Tibial nerve (tissue), 4 donors: ENCODE measurements around the gene CALHM2. TPM values are rescaled to one million over a fixed set of nuclear protein-coding genes. Genes with fewer than 3 reads are reported as not detected.

Source experiments
- DNase-seq, 2 donors: peaks; one replicate each; pipeline ENCODE4 v3.0.0-alpha.2; 2019; ENCODE audit warnings: low spot score in 2 of 2
- H3K27ac ChIP-seq, 4 donors: fragments of 200-600 bp; sonication (generic) in 3 of 4; one replicate each; pipeline ENCODE4 v1.5.1; 2017 to 2019; ENCODE audit warnings: mild to moderate bottlenecking in 1 of 4
- H3K27me3 ChIP-seq, 2 donors: fragments of 200-600 bp; sonication (generic) in 1 of 2; one replicate each; pipeline versions ENCODE4 v1.5.1 to v1.6.0; 2017 to 2019
- H3K36me3 ChIP-seq, 3 donors: fragments of 200-600 bp; sonication (generic); one replicate each; pipeline ENCODE4 v1.5.1; 2018 to 2019
- H3K4me1 ChIP-seq, 4 donors: fragments of 200-600 bp; sonication (generic) in 3 of 4; one replicate each; pipeline ENCODE4 v1.5.1; 2017 to 2019
- H3K4me3 ChIP-seq, 4 donors: fragments of 200-600 bp; sonication (generic) in 3 of 4; one replicate each; pipeline ENCODE4 v1.5.1; 2017 to 2019; ENCODE audit warnings: mild to moderate bottlenecking in 1 of 4, moderate library complexity in 1 of 4
- H3K9me3 ChIP-seq, 4 donors: fragments of 200-600 bp; sonication (generic) in 3 of 4; one replicate each; pipeline ENCODE4 v1.5.1; 2017 to 2019
- CTCF ChIP-seq, 5 experiments: fragments of 200-600 bp in 3 of 5; fragments of 450-650 bp in 2 of 5; sonication (generic) in 3 of 5; IDR thresholded peaks; one replicate each; pipeline ENCODE4 v1.5.1; 2016 to 2019; ENCODE audit warnings: antibody characterized with exemption in 5 of 5, mild to moderate bottlenecking in 3 of 5, moderate library complexity in 2 of 5
- EP300 ChIP-seq, 2 donors: sonication (generic); formaldehyde crosslinking; IDR thresholded peaks; one replicate each; pipeline ENCODE4 v1.6.1; 2017; ENCODE audit warnings: antibody characterized with exemption in 2 of 2, mild to moderate bottlenecking in 1 of 2
- POLR2A ChIP-seq, 2 donors: fragments of 450-650 bp; IDR thresholded peaks; one replicate each; pipeline ENCODE4 v1.6.1; 2017; ENCODE audit warnings: antibody characterized with exemption in 2 of 2, mild to moderate bottlenecking in 2 of 2, moderate library complexity in 2 of 2
- WGBS, 2 donors: methylation state at CpG; one replicate each; pipeline ENCODE4 v1.1.5; 2018; 5-methylcytosine and 5-hydroxymethylcytosine counted together
- total RNA-seq, 4 donors: library from RNA; depleted of rRNA; stranded (reverse); fragments of >200 nt; gene quantifications; one replicate each; pipeline ENCODE4 v1.1.0, GENCODE V29; 2016

The CALHM2 gene
- total RNA-seq, 4 donors from 2014 or later, result 61.4 to 119 (median 65.6) TPM

- H3K4me1 ChIP-seq, result peaks cover 0 to 12% (median 2%) of the 10 kb centered on the region in 4 donors
- H3K4me3 ChIP-seq, result no peak overlapping the region
- 95% methylated on average over 5 of the region's 5 CpGs for WGBS, 2 donors
- no peak overlapping the region for H3K27ac ChIP-seq
- H3K9me3 ChIP-seq, result no peaks in the 10 kb centered on the region
- peaks cover 0 to 94% (median 6%) of the 10 kb centered on the region in 3 donors for H3K36me3 ChIP-seq
- H3K27me3 ChIP-seq, result no peaks in the 10 kb centered on the region
- DNase-seq, result no peak
- TF ChIP-seq POLR2A (IDR thresholded peaks at IDR 0.05) (no peak), EP300 (IDR thresholded peaks at IDR 0.05) (no peak), CTCF (IDR thresholded peaks at IDR 0.05) (no peak)
Observed at GRCh38 chr10:103429647-103430046, 22.5 kb downstream of the CALHM2 start.

- Histone ChIP-seq H3K4me1 (peaks cover 0 to 7% (median 1%) of the 10 kb centered on the region in 4 donors), H3K27ac (no peak overlapping the region), H3K4me3 (no peak overlapping the region), H3K27me3 (no peaks in the 10 kb centered on the region), H3K9me3 (no peaks in the 10 kb centered on the region), H3K36me3 (peaks cover 0 to 94% (median 11%) of the 10 kb centered on the region in 3 donors)
- no peak for DNase-seq
- TF ChIP-seq POLR2A (IDR thresholded peaks at IDR 0.05) (no peak), EP300 (IDR thresholded peaks at IDR 0.05) (no peak), CTCF (IDR thresholded peaks at IDR 0.05) (no peak)
- WGBS, 2 donors, result 69 to 70% methylated on average over 5 of the region's 5 CpGs
Observed at GRCh38 chr10:103428989-103429643, 23.1 kb downstream of the CALHM2 start.

GRCh38 chr10:103427866-103428265, 24.3 kb downstream of the CALHM2 start:
- H3K9me3 ChIP-seq, result no peaks in the 10 kb centered on the region
- H3K4me1 ChIP-seq, result no peaks in the 10 kb centered on the region
- TF ChIP-seq CTCF (IDR thresholded peaks at IDR 0.05) (no peak), EP300 (IDR thresholded peaks at IDR 0.05) (no peak), POLR2A (IDR thresholded peaks at IDR 0.05) (no peak)
- peaks cover 0 to 95% (median 13%) of the 10 kb centered on the region in 3 donors for H3K36me3 ChIP-seq
- no peak overlapping the region for H3K4me3 ChIP-seq
- 91 to 94% methylated on average over 9 of the region's 9 CpGs for WGBS, 2 donors
- DNase-seq, result no peak
- no peak overlapping the region for H3K27ac ChIP-seq
- H3K27me3 ChIP-seq, result no peaks in the 10 kb centered on the region

- H3K4me3 ChIP-seq, result no peak overlapping the region
- no peak for TF ChIP-seq EP300 (IDR thresholded peaks at IDR 0.05)
- no peak for TF ChIP-seq CTCF (IDR thresholded peaks at IDR 0.05)
- TF ChIP-seq POLR2A (IDR thresholded peaks at IDR 0.05), result no peak
- no peaks in the 10 kb centered on the region for H3K27me3 ChIP-seq
- H3K36me3 ChIP-seq, result peaks cover 0 to 95% (median 32%) of the 10 kb centered on the region in 3 donors
- no peak overlapping the region for H3K27ac ChIP-seq
- no peaks in the 10 kb centered on the region for H3K9me3 ChIP-seq
- 79 to 82% methylated on average over 5 of the region's 5 CpGs for WGBS, 2 donors
- DNase-seq, result no peak
- H3K4me1 ChIP-seq, result no peaks in the 10 kb centered on the region
Observed at GRCh38 chr10:103423748-103424147, 28.4 kb downstream of the CALHM2 start.

GRCh38 chr10:103419101-103419500, 33.1 kb downstream of the CALHM2 start:
- DNase-seq, result no peak
- Histone ChIP-seq H3K27me3 (no peaks in the 10 kb centered on the region), H3K4me1 (no peaks in the 10 kb centered on the region), H3K27ac (no peak overlapping the region), H3K36me3 (peaks cover 0 to 97% (median 45%) of the 10 kb centered on the region in 3 donors), H3K9me3 (no peaks in the 10 kb centered on the region), H3K4me3 (no peak overlapping the region)
- WGBS, 2 donors, result 91 to 92% methylated on average over 4 of the region's 4 CpGs
- TF ChIP-seq EP300 (IDR thresholded peaks at IDR 0.05), result no peak
- TF ChIP-seq POLR2A (IDR thresholded peaks at IDR 0.05), result no peak
- TF ChIP-seq CTCF (IDR thresholded peaks at IDR 0.05), result no peak
